ENCODE measurements around the gene KCMF1.

Gene KCMF1

GRCh38 chr2:84956334-84957297 lies 14.3 kb upstream of the KCMF1 start:
- no peak for DNase-seq (ENCODE audit: low read depth in 3 of 3)

DNA sequence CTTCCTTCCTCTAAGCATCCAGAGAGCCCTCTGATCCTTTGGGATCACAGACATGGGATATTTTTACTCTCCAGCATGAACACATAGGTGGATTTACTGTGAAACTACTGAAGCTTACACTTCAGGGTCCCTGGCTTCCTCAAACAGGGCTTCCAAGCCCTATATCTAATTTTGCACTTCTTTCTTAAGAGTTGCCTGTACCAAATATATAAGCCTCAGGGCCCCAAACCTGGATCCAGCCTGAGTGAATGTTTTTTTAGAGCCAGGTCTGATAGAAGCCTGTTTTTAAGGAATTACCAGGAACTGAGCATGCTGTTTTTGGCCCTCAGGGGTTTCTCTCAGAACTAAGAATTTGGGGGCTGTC lies 13.2 kb upstream of the KCMF1 start:
- DNase-seq (ENCODE audit: low read depth in 3 of 3), result no peak

DNA sequence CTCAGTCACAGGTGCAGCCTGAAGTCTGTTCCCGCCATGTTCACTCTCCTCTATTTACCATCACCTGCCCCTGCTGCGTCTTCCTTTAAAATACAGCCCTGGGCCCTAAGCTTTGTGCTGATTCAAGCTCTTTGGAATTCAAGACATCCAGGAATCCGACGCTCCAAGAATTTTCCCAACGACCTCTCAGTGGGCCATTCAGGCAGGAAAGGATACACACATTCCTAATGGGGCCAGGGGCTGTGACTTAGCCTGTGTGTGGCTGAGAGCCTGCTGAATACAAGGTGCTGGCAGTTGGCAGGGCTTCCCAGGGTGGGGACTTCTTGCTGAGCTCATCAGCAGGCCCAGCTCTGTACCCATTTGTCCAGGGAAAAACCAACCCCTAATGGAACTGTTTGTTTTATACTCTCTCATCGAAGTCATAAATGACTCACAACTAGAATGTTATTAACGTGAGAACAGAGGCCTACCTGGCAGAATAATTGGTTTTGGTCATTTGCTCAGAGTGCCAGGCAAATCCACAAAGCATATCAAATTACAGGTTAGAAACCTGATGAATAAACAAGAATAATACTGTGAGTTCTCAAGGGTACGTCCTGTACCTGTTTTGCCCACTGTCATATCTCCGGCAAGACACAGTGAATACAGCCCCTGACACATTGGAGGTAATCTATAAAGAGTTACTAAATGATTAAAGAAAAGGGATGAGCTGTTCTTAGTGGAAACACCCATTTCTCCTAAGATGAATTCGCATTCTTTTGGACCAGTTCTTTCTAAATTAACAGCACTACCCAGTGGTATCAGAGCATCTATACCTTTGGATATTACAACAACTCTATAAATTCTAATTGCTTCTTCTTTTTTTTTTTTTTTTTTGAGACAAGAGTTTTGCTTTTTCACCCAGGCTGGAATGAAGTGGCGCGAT lies 12.6 kb upstream of the KCMF1 start:
- no peak for DNase-seq (ENCODE audit: low read depth in 3 of 3)

DNA sequence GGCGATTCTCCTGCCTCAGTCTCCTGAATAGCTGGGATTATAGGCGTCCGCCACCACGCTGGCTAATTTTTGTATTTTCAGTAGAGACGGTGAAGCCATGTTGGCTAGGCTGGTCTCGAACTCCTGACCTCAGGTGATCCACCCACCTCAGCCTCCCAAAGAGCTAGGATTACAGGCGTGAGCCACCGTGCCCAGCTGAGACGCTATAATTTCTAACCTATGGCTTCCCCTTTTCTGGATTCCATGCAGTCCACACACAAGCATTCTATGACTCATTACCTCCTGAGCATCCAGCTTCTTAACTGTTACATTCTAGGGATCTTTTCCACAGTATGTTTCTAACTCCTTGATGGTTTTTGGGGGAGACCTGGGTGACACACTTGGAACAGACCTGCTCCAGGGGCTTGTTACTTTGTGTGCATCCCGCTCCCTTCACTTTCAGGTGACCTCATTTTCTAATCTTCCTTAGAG lies 11.8 kb upstream of the KCMF1 start:
- DNase-seq (ENCODE audit: low read depth in 3 of 3), result no peak

DNA sequence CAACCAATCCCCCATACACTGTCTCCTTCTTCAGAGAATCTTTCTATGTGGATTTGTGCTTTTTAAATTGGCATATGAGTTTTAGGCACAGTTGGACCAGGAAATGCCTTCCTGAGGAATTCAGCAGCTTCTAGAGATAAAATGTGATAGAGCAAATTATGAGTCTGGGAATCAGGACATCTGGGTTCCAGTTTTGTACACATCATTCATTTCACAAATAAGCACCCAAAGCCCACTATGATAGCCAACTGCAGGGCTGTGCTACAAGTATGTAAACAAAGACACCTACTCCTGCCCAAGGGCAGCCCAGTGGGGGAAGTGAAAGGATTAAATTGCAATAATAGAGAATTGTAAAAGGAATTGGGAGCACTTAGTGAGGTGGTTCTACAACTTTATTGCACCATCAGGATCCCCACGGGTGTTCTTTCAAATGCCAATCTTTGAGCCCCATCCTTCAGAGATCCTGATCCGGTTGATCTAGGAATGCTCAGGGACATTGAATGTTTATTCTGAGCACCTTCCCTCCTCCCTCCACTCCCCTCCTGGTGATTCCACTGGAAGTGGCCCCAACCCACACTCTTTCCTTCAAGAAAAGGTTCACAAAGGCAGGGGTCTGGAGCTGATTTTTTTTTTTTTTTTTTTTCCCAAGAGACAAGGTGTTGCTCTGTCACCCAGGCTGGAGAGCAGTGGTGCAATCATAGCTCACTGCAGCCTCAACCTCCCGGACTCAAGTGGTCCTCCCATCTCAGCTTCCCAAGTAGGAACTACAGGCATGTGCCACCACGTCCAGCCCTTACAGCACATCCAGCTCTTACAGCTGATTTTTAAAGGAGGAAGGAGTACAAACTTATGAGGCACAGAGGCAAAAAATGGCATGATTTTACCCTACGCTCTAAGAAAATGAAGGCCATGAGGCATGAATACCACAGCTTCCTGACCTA lies 11.1 kb upstream of the KCMF1 start:
- DNase-seq (ENCODE audit: low read depth in 3 of 3), result no peak

GRCh38 chr2:84962917-84963316 lies 8.0 kb upstream of the KCMF1 start:
- no peak for DNase-seq (ENCODE audit: low read depth in 3 of 3)

DNA sequence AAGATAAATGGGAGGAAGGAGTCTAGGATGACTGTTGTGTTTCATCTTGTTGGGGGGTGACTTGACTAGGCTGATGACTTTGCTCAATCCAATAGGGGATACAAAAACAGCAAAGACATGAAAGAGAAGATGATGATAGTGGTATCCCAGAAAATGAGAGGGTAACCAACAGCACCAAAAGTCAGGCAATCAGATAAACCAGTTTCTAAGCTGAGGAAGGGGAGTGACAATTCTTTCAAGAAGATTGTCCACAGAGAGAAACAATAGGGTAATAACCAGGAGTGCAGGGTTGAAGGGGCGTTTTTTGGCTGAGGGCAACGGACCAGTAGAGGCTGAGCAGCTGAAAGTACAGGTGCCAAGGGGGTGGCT lies 7.7 kb upstream of the KCMF1 start:
- DNase-seq (ENCODE audit: low read depth in 3 of 3), result no peak

GRCh38 chr2:84963692-84964405 lies 7.1 kb upstream of the KCMF1 start:
- no peak for DNase-seq (ENCODE audit: low read depth in 3 of 3)

- DNase-seq (ENCODE audit: low read depth in 3 of 3), result no peak
Measured at GRCh38 chr2:84964406-84965191, 6.4 kb upstream of the KCMF1 start.

DNA sequence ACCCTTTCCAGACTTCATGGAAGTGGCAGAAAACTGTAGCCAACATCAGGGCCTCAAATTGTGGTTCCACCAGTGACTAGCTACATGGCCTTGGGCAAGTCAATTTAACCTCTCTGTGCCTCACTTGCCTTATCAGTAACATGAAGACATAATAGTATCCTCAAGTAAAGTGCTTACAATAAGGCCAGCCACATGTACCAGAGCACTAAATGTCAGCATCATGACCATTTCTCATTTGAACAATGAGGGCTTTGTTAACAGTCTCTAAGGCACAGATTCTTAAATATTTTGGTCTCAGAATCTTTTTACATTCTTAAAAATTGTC lies 5.8 kb upstream of the KCMF1 start:
- DNase-seq (ENCODE audit: low read depth in 3 of 3), result no peak

DNA sequence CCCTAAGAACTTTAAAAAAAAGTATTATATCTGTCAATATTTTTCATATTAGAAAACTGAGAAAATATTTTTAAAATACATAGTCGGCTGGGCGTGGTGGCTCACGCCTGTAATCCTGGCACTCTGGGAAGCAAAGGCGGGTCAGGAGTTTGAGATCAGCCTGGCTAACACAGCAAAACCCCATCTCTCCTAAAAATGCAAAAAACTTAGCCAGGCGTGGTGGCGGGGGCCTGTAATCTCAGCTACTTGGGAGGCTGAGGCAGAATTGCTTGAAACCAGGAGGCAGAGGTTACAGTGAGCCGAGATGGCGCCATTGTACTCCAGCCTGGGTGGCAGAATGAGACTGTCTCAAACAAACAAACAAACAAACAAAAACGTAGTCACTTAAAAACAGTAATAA lies 5.1 kb upstream of the KCMF1 start:
- no peak for DNase-seq (ENCODE audit: low read depth in 3 of 3)

- no peak for DNase-seq (ENCODE audit: low read depth in 3 of 3)
Measured at GRCh38 chr2:84966731-84967130, 4.2 kb upstream of the KCMF1 start.

DNA sequence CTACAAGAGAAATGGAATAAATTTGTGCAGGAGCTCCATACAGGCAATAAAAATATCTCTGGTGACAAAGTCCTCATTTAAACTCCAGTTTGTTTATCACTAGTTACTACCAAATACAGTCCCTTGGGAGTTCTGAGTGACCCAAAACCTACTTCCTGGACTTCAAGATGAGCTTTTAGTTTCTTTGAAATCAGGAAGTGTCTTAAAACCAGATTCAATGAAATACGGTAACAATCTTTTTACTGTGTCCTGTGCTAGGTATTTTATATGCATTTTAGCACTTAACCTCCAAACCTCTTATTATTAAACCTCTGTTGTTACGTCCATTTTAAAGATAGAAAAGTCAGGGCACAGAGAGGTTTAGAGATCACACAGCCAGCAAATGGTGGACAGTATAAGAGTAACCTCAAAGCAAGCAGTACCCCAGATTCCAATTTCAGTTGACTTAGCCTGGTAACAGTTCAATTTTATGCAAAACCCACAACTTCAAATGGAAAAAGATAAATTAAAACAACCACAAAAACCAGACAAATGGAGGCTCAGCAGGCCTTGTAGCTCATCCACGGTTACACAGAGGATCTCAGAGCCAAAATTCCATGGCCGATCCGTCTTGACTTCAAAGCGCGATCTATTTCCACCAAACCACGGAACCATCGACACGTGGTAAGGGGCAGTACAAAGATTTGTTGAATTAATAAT lies 1.3 kb upstream of the KCMF1 start:
- no peak for DNase-seq (ENCODE audit: low read depth in 3 of 3)

DNA sequence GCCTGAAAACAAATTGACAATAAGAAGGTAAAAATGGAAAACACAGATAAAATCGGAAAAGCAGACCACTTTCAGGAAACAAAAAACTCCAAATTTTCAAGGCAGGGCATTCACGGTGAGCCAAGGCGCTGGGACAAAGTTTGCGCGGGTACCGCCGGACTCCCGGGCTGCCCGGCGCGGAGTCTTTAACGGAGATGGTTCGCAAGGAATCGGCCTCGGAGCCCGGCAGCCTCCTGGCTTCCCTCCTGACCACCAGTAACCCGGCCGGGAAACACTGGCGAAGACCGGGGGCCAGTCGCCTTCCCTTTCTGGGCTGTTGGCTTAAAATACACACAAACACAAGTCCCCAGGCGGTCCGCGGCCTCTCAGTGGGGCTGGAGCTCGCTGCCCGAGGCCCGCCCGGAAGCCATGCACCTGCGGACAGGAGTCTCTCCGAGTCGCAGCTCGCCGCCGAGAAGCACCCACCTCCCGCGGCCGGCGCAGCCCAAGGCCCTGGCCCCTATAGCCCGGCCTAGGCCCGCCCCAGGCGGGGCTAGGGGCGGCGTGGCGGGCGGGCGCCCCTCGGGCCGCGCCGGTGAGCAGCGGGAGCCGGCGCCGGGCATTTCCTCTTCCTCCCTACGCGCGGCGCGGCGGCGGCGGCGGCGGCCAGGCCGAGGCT lies 622 bp upstream of the KCMF1 start:
- peak; percentile 12 to 41 (median 38) for DNase-seq (ENCODE audit: low read depth in 3 of 3)

- DNase-seq (ENCODE audit: low read depth in 3 of 3), result peak; percentile 32 to 51 (median 49)
Measured at GRCh38 chr2:84971510-84972206, 697 bp downstream of the KCMF1 start.

DNA sequence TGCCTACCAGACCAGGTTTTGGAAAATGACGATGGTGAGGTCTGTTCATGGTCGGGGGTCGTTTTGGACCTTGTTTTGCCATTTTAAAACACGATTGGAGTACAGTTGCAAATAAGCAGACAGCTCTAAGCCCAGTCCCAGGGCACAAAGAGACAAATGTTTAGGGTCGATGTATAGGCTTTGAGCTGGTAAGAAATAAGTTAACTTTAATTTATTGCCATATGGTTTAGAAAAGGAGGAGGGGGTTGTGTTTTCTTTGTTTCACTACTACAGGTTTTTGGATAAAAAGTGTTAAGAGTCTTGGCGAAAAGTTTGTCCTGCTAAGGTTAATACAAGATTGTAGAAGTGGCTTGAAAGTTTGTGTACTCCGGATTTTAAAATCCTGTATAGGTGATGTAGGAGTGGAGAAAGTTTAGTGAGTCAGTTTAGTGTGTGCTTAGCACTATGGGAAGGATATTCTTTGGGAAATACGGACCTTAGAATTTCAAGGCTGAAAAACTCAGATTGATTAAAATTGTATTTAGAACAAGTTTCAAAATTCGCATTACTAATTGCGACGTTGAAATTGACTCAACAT lies 1.3 kb downstream of the KCMF1 start:
- DNase-seq (ENCODE audit: low read depth in 3 of 3), result no peak

- DNase-seq (ENCODE audit: low read depth in 3 of 3), result no peak
Measured at GRCh38 chr2:84972932-84973331, 2.0 kb downstream of the KCMF1 start.

Measured in stimulated activated CD4-positive, alpha-beta T cell treated with anti-CD3 and anti-CD28 coated beads, TNF-alpha, amount 100 ng/mL, for 48 hours (primary cell).